Prostate gland (tissue), 2 donors: ENCODE data around the gene TIGD1. TPM values are rescaled to one million over a fixed set of nuclear protein-coding genes. Genes with fewer than 3 reads are reported as not detected.

Source experiments
- DNase-seq: peaks from one replicate; pipeline ENCODE4 v3.0.0-alpha.2; 2019; ENCODE audit warnings: low spot score
- H3K27ac ChIP-seq, 2 donors: fragments of 200-600 bp; sonication (generic); 2 replicates each; pipeline ENCODE4 v1.5.1; 2017 to 2019
- H3K27me3 ChIP-seq: fragments of 200-600 bp; sonication (generic); replicated peaks from 2 replicates; pipeline ENCODE4 v1.5.1; 2019; ENCODE audit not compliant: insufficient read depth
- H3K36me3 ChIP-seq, 2 donors: fragments of 200-600 bp; sonication (generic); 1 replicate in 1 of 2; 2 replicates in 1 of 2; pipeline versions ENCODE4 v1.5.1 to v1.8.1; 2017 to 2019
- H3K4me1 ChIP-seq: fragments of 200-600 bp; sonication (generic); replicated peaks from 2 replicates; pipeline ENCODE4 v1.5.1; 2019
- H3K4me3 ChIP-seq, 2 donors: fragments of 200-600 bp; sonication (generic); 2 replicates each; pipeline ENCODE4 v1.5.1; 2017 to 2019
- H3K9me3 ChIP-seq: fragments of 200-600 bp; sonication (generic); 2 replicates; pipeline ENCODE4 v1.5.1; 2017
- CTCF ChIP-seq, 4 experiments: fragments of 200-600 bp in 2 of 4; fragments of 450-650 bp in 2 of 4; sonication (generic) in 2 of 4; IDR thresholded peaks; 1 replicate in 3 of 4; 2 replicates in 1 of 4; pipeline ENCODE4 v1.5.1; 2016 to 2019; ENCODE audit warnings: antibody characterized with exemption in 4 of 4, mild to moderate bottlenecking in 2 of 4, moderate library complexity in 2 of 4
- POLR2A ChIP-seq: fragments of 450-650 bp; IDR thresholded peaks from one replicate; pipeline ENCODE4 v1.6.1; 2016; ENCODE audit warnings: antibody characterized with exemption, mild to moderate bottlenecking
- POLR2AphosphoS5 ChIP-seq: sonication (generic); formaldehyde crosslinking; IDR thresholded peaks from one replicate; pipeline ENCODE4 v1.6.1; 2017; ENCODE audit warnings: antibody characterized with exemption
- WGBS: methylation state at CpG from one replicate; pipeline ENCODE4 v1.1.5; 2018; 5-methylcytosine and 5-hydroxymethylcytosine counted together
- intact Hi-C: fragments of 100-400 bp; cut with DNase I; formaldehyde crosslinking; loops from one replicate; pipeline ENCODE4 v1.14.2; 2022
- total RNA-seq, 2 donors: library from RNA; depleted of rRNA; stranded (reverse); fragments of >200 nt; gene quantifications; one replicate each; pipeline ENCODE4 v1.1.0, GENCODE V29; 2016

Gene TIGD1
- total RNA-seq, 2 donors from 2014 or later: 2.6 to 4.9 TPM

GRCh38 chr2:232518844-232519243 is 31.5 kb downstream of the TIGD1 start:
- H3K4me1 ChIP-seq: peaks cover 5% of the 10 kb centered on the region
- TF ChIP-seq POLR2A (no peak), CTCF (IDR thresholded peaks at IDR 0.05) (no peak), POLR2AphosphoS5 (no peak)
- no peaks in the 10 kb centered on the region for H3K9me3 ChIP-seq
- H3K27me3 ChIP-seq: peaks cover 22% of the 10 kb centered on the region
- WGBS: 60% methylated on average over 6 of the region's 6 CpGs
- no peak overlapping the region for H3K4me3 ChIP-seq
- DNase-seq: no peak
- no peaks in the 10 kb centered on the region for H3K36me3 ChIP-seq
- intact Hi-C loops: no loop called here
- no peak overlapping the region for H3K27ac ChIP-seq

- Histone ChIP-seq H3K27me3 (no peaks in the 10 kb centered on the region), H3K4me1 (no peaks in the 10 kb centered on the region), H3K27ac (no peak overlapping the region), H3K4me3 (no peak overlapping the region), H3K36me3 (no peaks in the 10 kb centered on the region), H3K9me3 (no peaks in the 10 kb centered on the region)
- TF ChIP-seq CTCF (IDR thresholded peaks at IDR 0.05): no peak
- TF ChIP-seq POLR2AphosphoS5: no peak
- TF ChIP-seq POLR2A: no peak
- intact Hi-C loops: no loop called here
- 98% methylated on average over 3 of the region's 3 CpGs for WGBS
- DNase-seq: no peak
Measured at GRCh38 chr2:232516551-232516950, 33.8 kb downstream of the TIGD1 start.

GRCh38 chr2:232515639-232516038 is 34.7 kb downstream of the TIGD1 start:
- Histone ChIP-seq H3K9me3 (no peaks in the 10 kb centered on the region), H3K4me1 (no peaks in the 10 kb centered on the region), H3K27ac (no peak overlapping the region), H3K4me3 (no peak overlapping the region), H3K27me3 (no peaks in the 10 kb centered on the region), H3K36me3 (no peaks in the 10 kb centered on the region)
- intact Hi-C loops: no loop called here
- no peak for TF ChIP-seq POLR2AphosphoS5
- no peak for TF ChIP-seq CTCF (IDR thresholded peaks at IDR 0.05)
- TF ChIP-seq POLR2A: no peak
- WGBS: 80% methylated on average over 7 of the region's 7 CpGs
- no peak for DNase-seq

GRCh38 chr2:232513353-232513752 is 37.0 kb downstream of the TIGD1 start:
- Histone ChIP-seq H3K9me3 (no peaks in the 10 kb centered on the region), H3K4me3 (no peak overlapping the region), H3K36me3 (no peaks in the 10 kb centered on the region), H3K27ac (no peak overlapping the region), H3K4me1 (no peaks in the 10 kb centered on the region), H3K27me3 (no peaks in the 10 kb centered on the region)
- TF ChIP-seq CTCF (IDR thresholded peaks at IDR 0.05) (no peak), POLR2A (no peak), POLR2AphosphoS5 (no peak)
- no peak for DNase-seq
- intact Hi-C loops: no loop called here
- 73% methylated on average over 5 of the region's 5 CpGs for WGBS

GRCh38 chr2:232512602-232513001 is 37.8 kb downstream of the TIGD1 start:
- Histone ChIP-seq H3K4me1 (no peaks in the 10 kb centered on the region), H3K36me3 (no peaks in the 10 kb centered on the region), H3K27ac (no peak overlapping the region), H3K4me3 (no peak overlapping the region), H3K9me3 (no peaks in the 10 kb centered on the region), H3K27me3 (no peaks in the 10 kb centered on the region)
- DNase-seq: no peak
- intact Hi-C loops: no loop called here
- 87% methylated on average over 10 of the region's 10 CpGs for WGBS
- no peak for TF ChIP-seq POLR2A
- TF ChIP-seq POLR2AphosphoS5: no peak
- no peak for TF ChIP-seq CTCF (IDR thresholded peaks at IDR 0.05)
